ENCODE results near the gene NCR3LG1.

NCR3LG1 gene

GRCh38 chr11:17386331-17387084 lies 34.9 kb downstream of the NCR3LG1 start:
- DNase-seq (ENCODE audit: low read depth): no peak
- TF ChIP-seq CTCF (IDR thresholded peaks at IDR 0.05; ENCODE audit: control insufficient read depth, insufficient read depth, low read depth, low read length, missing control alignments): peak; percentile 65
- no peak overlapping the region for H3K4me3 ChIP-seq (ENCODE audit: control insufficient read depth, low read depth, low read length)

DNA sequence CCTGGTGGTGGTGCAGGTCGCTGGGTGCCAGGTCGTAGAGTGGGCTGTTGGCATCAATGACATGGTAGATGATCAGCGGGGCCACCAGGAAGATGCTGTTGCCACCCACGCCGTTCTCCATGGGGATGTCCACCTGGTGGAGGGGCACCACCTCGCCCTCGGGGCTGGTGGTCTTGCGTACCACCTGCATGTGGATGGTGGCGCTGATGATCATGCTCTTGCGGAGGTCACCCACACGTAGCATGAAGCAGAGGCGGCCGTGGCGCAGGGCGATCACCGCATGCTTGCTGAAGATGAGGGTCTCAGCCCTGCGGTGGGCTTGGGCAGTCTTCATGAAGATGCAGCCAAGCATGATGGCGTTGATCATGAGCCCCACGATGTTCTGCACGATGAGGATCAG lies 35.7 kb downstream of the NCR3LG1 start:
- H3K4me3 ChIP-seq (ENCODE audit: control insufficient read depth, low read depth, low read length): no peak overlapping the region
- TF ChIP-seq CTCF (IDR thresholded peaks at IDR 0.05; ENCODE audit: control insufficient read depth, insufficient read depth, low read depth, low read length, missing control alignments): no peak
- DNase-seq (ENCODE audit: low read depth): no peak

- no peak overlapping the region for H3K4me3 ChIP-seq (ENCODE audit: control insufficient read depth, low read depth, low read length)
- TF ChIP-seq CTCF (IDR thresholded peaks at IDR 0.05; ENCODE audit: control insufficient read depth, insufficient read depth, low read depth, low read length, missing control alignments): no peak
- DNase-seq (ENCODE audit: low read depth): no peak
Observed at GRCh38 chr11:17387811-17388210, 36.2 kb downstream of the NCR3LG1 start.

DNA sequence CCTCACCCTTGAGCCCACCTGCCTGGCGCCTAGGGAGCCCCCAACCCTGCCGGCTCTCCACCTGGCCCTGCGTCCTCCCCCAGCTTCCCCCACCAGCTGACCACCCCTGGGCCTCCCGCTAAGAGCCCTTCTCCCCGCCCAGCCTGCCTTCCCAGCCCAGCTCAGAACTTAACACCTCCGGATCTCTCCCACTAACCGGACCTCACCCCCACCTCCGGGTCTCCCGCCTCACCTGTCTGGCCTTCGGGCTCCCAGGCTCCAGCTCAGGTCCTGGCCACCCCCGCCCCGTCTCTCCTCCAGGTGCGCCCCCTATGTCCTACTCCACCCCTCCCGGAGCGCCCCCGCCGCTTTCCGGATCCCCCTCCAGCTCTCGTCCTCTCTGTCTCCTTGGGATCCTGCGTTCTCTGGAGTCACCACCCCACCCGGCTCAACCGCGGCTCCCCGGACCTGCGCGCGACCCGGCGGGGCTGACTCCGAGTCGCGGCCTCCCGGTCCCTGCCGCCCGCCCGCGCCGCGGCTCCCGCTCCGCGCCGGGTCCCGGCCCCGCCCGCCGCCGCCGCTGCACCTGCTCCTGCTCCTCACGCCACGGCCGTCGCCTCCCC lies 37.1 kb downstream of the NCR3LG1 start, which contains the start of gene KCNJ11:
TSS of gene KCNJ11 (minus strand) at position 51 of the 602 bp plus-strand sequence. CDS start 568 bp downstream, outside the sequence.
- no peak for TF ChIP-seq CTCF (IDR thresholded peaks at IDR 0.05; ENCODE audit: control insufficient read depth, insufficient read depth, low read depth, low read length, missing control alignments)
- H3K4me3 ChIP-seq (ENCODE audit: control insufficient read depth, low read depth, low read length): peak within 1 kb of the TSS; percentile 24
- no peak for DNase-seq (ENCODE audit: low read depth)

DNA sequence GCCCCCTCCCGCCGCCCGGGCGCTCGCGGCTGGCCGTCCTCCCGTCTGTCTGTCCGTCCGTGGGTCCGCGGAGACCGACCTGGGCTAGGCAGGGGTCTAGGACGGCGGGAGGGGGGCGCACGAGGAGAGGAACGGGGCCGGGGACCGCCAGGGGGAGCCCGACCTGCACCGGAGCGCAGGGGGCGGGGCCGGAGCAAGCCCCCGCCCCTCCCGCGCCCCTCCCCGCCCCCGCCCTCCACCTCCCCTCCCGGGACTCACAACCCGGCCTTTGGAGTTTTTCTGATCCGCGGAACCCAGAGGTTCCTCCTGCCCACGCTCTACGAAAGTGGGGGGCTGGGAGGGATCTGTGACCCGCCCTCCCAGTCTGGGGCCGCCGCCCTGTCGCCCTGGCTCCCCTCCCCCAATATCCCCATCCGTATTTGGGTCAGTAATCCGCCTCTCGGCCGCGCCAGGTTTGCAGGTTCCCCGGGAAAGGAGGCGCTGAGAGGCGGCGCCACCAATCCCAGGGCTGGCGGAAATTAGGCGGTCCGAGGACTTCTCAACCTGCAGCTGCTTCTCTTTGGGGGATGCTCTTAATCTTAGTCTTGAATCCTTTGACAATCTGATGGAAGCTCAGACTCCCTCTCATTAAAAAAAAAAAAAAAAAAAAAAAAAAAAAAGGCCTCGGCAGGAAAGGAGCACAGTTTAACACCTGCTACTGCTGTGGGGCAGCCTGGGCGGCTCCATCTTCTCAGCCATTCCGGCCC lies 37.8 kb downstream of the NCR3LG1 start:
- H3K4me3 ChIP-seq (ENCODE audit: control insufficient read depth, low read depth, low read length): peak overlapping the region; percentile 24
- DNase-seq (ENCODE audit: low read depth): no peak
- peak; percentile 39 for TF ChIP-seq CTCF (IDR thresholded peaks at IDR 0.05; ENCODE audit: control insufficient read depth, insufficient read depth, low read depth, low read length, missing control alignments)

DNA sequence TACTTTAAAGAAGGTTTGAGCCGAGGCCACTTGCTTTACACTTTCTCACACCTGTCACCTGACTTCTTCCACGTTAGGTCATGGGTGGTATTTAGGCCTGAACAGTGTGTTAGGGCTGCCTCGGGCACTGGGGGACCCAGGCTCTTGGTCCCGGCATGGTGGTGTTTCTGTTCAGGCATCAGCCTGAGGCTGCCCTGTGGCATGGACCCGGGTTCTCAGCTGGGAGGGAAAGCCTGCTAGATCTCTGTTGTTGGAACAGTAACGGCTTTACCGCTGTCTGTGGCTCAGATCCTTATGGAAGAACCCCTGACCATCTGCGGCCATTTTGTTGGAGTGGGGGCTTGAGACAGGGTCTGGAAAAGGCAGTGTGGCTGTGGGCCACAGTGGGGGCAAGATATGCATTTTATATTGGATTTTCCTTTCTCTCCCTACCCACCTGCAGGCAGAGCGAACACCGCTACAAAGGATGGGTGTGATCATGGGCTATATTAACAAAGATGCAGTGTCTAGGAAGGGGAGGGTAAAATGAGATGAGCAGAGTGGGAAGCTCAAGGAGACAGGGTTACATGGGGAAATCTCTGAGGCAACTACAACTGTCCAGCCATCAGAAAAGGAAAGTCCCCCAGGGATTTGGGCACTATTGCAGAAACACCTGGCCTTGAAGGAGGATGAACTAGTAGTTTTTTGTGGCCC lies 38.5 kb downstream of the NCR3LG1 start:
- H3K4me3 ChIP-seq (ENCODE audit: control insufficient read depth, low read depth, low read length): no peak overlapping the region
- TF ChIP-seq CTCF (IDR thresholded peaks at IDR 0.05; ENCODE audit: control insufficient read depth, insufficient read depth, low read depth, low read length, missing control alignments): no peak
- no peak for DNase-seq (ENCODE audit: low read depth)
